Measurements from ENCODE around the gene EML3. TPM values are rescaled to one million over a fixed set of nuclear protein-coding genes. Genes with fewer than 3 reads are reported as not detected.

Gene EML3
- total and polyA plus RNA-seq, 2 of the 13 experiments (the other 11 are each of a cell fraction or from before 2014, with no cell fraction given): 10.6 to 12.3 TPM

GRCh38 chr11:62592989-62593421, 19.6 kb downstream of the EML3 start:
- Histone ChIP-seq H3K9ac (ENCODE audit: insufficient read depth, low read depth, low read length) (no peak overlapping the region), H3K27ac (ENCODE audit: extremely low read length, insufficient read depth, low read length) (peak overlapping the region; percentile 62), H3K36me3 (replicated peaks in 1 of 2; ENCODE audit: control insufficient read depth in 1 of 2, insufficient read depth in 2 of 2, low read length in 2 of 2) (peaks cover 28 to 33% of the 10 kb centered on the region in 2 experiments), H4K20me1 (ENCODE audit: insufficient read depth, low read length) (no peaks in the 10 kb centered on the region), H3K27me3 (ENCODE audit: control insufficient read depth in 1 of 2, insufficient read depth in 2 of 2, low read length in 2 of 2) (no peaks in the 10 kb centered on the region; a peak in 1 of 5 replicates), H3K9me3 (ENCODE audit: low read length) (no peaks in the 10 kb centered on the region), H3K4me1 (ENCODE audit: insufficient read depth, low read length) (peaks cover 38% of the 10 kb centered on the region), H3K4me3 (replicated peaks in 1 of 3; ENCODE audit: insufficient read depth in 1 of 3, low read depth in 2 of 3, low read length in 3 of 3) (no peak overlapping the region; a peak in 1 of 6 replicates), H3K4me2 (ENCODE audit: low read depth, low read length) (no peak overlapping the region; the same call in 1 of the 2 replicates), H2AFZ (ENCODE audit: low read length) (no peak overlapping the region), H3K79me2 (ENCODE audit: insufficient read depth, low read length) (peaks cover 18% of the 10 kb centered on the region)
- FAIRE-seq (no peak), ATAC-seq (no peak), DNase-seq (ENCODE audit: low spot score) (no peak)
- intact Hi-C loops (cut with micrococcal nuclease; ENCODE audit: unreplicated experiment): loop anchor here (5.0 kb wide), 1 partner anchor 59 kb away; the partner anchor contains the start of gene INTS5
- BruUV-seq (replicated peaks): no TSS peak
- WGBS (ENCODE audit: low lambda C conversion rate): 86% methylated on average over 8 of the region's 8 CpGs
- CTCF ChIA-PET (ENCODE audit: low intra/inter-chr PET ratio, low total read pairs): interaction anchor here (3.1 kb wide), 1 partner anchor 19 kb away, joined by 14 read pairs; the partner anchor contains the start of genes EML3 and ROM1
- no peak for TF ChIP-seq KDM5B (CRISPR knock-in tag; IDR thresholded peaks at IDR 0.05; ENCODE audit: borderline replicate concordance)
- TF ChIP-seq ZNF143 (CRISPR knock-in tag; IDR thresholded peaks at IDR 0.05): no peak
- TF ChIP-seq ATRX (CRISPR knock-in tag; IDR thresholded peaks at IDR 0.05; ENCODE audit: borderline replicate concordance): no peak
- TF ChIP-seq GPN1 (CRISPR knock-in tag; IDR thresholded peaks at IDR 0.05; ENCODE audit: borderline replicate concordance): no peak
- no peak for TF ChIP-seq ZNF720 (CRISPR knock-in tag; IDR thresholded peaks at IDR 0.05)
- TF ChIP-seq PHF8 (CRISPR knock-in tag; IDR thresholded peaks at IDR 0.05): no peak
- TF ChIP-seq SMAD9 (CRISPR knock-in tag; IDR thresholded peaks at IDR 0.05): no peak
- POLR2A ChIA-PET: interaction anchor here (2.0 to 4.4 kb wide), 15 partner anchors 9 to 247 kb away, joined by 13 to 160 read pairs (median 38); partner anchors contain the start of genes AHNAK, B3GAT3, C11orf98 and CSKMT
- in situ Hi-C loops (cut with HindIII; ENCODE audit: extremely low pct_ligation_motif_present, low pct_unique_long_range_greater_than_20kb): no loop called here

- ChIA-PET POLR2A (interaction anchor here (0.7 to 4.4 kb wide), 56 partner anchors 9 to 800 kb away, joined by 3 to 160 read pairs (median 8); partner anchors contain the start of genes AHNAK, B3GAT3, C11orf98 and CSKMT), CTCF (ENCODE audit: low intra/inter-chr PET ratio, low total read pairs) (interaction anchor here (3.1 kb wide), 1 partner anchor 20 kb away, joined by 14 read pairs; the partner anchor contains the start of genes EML3 and ROM1)
- ATAC-seq (peak; percentile 38), FAIRE-seq (no peak), DNase-seq (ENCODE audit: low spot score) (no peak)
- in situ Hi-C loops (cut with HindIII; ENCODE audit: extremely low pct_ligation_motif_present, low pct_unique_long_range_greater_than_20kb) (no loop called here), intact Hi-C loops (cut with micrococcal nuclease; ENCODE audit: unreplicated experiment) (loop anchor here (5.0 kb wide), 1 partner anchor 60 kb away; the partner anchor contains the start of gene INTS5)
- H3K27ac ChIP-seq (ENCODE audit: extremely low read length, insufficient read depth, low read length): peak overlapping the region; percentile 62
- H3K9me3 ChIP-seq (ENCODE audit: low read length): no peaks in the 10 kb centered on the region
- 24% methylated on average over 9 of the region's 17 CpGs for WGBS (ENCODE audit: low lambda C conversion rate)
- H3K4me3 ChIP-seq (replicated peaks in 1 of 3; ENCODE audit: insufficient read depth in 1 of 3, low read depth in 2 of 3, low read length in 3 of 3): peak overlapping the region; percentile 27 to 71 (median 58); a peak in 5 of 6 replicates
- no peak overlapping the region for H2AFZ ChIP-seq (ENCODE audit: low read length)
- H3K36me3 ChIP-seq (replicated peaks in 1 of 2; ENCODE audit: control insufficient read depth in 1 of 2, insufficient read depth in 2 of 2, low read length in 2 of 2): peaks cover 21 to 26% of the 10 kb centered on the region in 2 experiments
- H3K79me2 ChIP-seq (ENCODE audit: insufficient read depth, low read length): peaks cover 18% of the 10 kb centered on the region
- H4K20me1 ChIP-seq (ENCODE audit: insufficient read depth, low read length): no peaks in the 10 kb centered on the region
- H3K27me3 ChIP-seq (ENCODE audit: control insufficient read depth in 1 of 2, insufficient read depth in 2 of 2, low read length in 2 of 2): no peaks in the 10 kb centered on the region; a peak in 1 of 5 replicates
- peak overlapping the region; percentile 60 for H3K9ac ChIP-seq (ENCODE audit: insufficient read depth, low read depth, low read length)
- peaks cover 45% of the 10 kb centered on the region for H3K4me1 ChIP-seq (ENCODE audit: insufficient read depth, low read length)
- TSS peak; percentile 100 for BruUV-seq (replicated peaks)
- H3K4me2 ChIP-seq (ENCODE audit: low read depth, low read length): peak overlapping the region; percentile 86
- no peak for TF ChIP-seq ZMYM2 (CRISPR knock-in tag; IDR thresholded peaks at IDR 0.05)
- TF ChIP-seq ZNF781 (CRISPR knock-in tag; IDR thresholded peaks at IDR 0.05; ENCODE audit: borderline replicate concordance, not compliant biosample characterization): peak; percentile 18
- TF ChIP-seq, protein P1, sequence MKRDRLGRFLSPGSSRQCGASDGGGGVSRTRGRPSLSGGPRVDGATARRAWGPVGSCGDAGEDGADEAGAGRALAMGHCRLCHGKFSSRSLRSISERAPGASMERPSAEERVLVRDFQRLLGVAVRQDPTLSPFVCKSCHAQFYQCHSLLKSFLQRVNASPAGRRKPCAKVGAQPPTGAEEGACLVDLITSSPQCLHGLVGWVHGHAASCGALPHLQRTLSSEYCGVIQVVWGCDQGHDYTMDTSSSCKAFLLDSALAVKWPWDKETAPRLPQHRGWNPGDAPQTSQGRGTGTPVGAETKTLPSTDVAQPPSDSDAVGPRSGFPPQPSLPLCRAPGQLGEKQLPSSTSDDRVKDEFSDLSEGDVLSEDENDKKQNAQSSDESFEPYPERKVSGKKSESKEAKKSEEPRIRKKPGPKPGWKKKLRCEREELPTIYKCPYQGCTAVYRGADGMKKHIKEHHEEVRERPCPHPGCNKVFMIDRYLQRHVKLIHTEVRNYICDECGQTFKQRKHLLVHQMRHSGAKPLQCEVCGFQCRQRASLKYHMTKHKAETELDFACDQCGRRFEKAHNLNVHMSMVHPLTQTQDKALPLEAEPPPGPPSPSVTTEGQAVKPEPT (CRISPR knock-in tag; IDR thresholded peaks at IDR 0.05; ENCODE audit: low read depth): no peak
- 0 out of 2 replicates have a peak, but pooled peaks have one; percentile 10 for TF ChIP-seq ZNF746 (CRISPR knock-in tag; IDR thresholded peaks at IDR 0.05)
- TF ChIP-seq ZNF468 (CRISPR knock-in tag; IDR thresholded peaks at IDR 0.05): no peak
- 0 out of 2 replicates have a peak, but pooled peaks have one; percentile 2 for TF ChIP-seq CHD2 (IDR thresholded peaks at IDR 0.05; ENCODE audit: low read depth, low read length)
Observed at GRCh38 chr11:62592146-62592815, 20.3 kb downstream of the EML3 start.

Measured in HepG2 (cell line).